Measurements from ENCODE around the gene TESK1.
"Not testable (repeated sequence)": the region's sequence is repeated elsewhere in the genome, so short reads cannot be mapped to it uniquely, and the experiment has no call there.

The TESK1 gene

DNA sequence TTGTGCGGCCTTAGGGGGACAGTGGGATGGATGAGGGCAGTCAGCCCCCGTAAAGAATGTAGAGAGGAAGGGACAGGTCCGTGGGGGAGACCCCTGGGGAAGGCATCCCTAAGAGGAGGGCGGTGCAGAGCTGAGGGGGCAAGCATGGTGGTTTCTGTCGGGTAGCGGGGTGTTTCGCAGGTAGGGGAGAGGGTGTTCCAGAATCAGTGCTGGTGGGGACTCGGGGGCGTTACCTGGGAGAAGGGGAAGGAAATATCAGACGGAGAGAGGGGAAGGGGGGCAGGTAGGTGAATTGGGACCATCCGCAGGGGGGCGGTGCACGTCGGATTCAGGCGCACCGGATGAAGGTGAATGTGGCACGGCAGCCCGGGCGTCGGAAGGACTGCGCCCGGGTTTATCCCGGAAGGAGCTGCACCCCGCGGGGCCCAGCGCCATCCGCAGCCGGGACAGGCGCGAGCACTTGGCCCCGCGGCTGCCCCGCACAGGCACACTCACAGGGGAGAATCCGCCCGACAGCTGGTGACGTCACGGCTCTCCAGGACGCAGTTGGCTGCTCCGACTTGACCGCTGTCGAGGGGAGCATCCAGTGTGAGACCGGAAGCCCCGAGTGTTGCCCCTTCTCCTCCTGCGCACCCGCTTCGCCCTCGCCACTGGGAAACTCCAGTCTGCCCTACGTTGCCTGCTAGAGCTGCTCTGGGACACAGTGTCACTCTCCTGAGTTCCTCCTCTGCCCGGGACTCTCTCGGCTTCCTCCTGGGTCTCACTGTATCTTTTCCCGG, 11.8 kb downstream of the TESK1 start:
- no peak for FAIRE-seq

DNA sequence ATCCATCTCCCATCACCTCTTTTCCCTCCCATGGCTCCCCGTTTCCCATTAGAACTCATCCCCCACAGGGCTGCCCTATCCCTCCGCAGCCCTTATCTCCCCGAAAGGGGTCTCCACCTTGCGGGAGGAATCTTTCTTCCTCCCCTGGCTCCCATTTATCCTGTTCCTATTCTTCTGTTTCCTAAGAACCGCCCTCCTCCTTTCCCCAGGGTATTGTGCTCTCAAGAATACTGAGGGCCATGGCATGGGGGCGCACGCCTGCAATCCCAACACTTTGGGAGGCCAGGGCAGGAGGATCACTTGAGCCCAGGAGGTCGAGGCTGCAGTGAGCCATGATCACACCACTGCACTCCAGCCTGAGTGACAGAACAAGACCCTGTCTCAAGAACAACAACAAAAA, 12.5 kb downstream of the TESK1 start:
- no peak for FAIRE-seq

DNA sequence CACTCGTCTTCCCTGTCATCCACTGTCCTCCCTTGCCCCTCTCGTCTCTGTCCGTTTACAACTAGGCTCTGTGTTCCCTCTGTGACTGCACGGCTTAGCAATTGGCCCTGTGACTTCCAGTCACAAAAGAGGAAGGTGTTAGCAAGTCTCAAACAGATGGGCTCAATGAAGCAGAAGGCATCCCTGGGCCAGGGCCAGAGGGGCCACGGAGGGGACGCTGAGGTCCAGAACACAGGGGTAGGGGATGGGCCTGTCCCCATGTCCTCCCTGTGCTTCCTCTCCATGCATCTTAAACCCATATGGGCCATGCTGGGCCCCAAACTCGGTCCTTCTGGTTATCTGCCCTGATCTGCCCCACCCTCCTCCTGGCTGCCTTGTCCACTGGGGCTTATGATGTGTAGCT, 13.3 kb downstream of the TESK1 start, which contains the start of gene CD72:
CD72 (minus strand) TSS at position 89 of the 403 bp plus-strand sequence. CDS start 110 bp downstream, outside the sequence.
- FAIRE-seq: no peak

GRCh38 chr9:35618854-35619799, 14.1 kb downstream of the TESK1 start:
- no peak for FAIRE-seq

DNA sequence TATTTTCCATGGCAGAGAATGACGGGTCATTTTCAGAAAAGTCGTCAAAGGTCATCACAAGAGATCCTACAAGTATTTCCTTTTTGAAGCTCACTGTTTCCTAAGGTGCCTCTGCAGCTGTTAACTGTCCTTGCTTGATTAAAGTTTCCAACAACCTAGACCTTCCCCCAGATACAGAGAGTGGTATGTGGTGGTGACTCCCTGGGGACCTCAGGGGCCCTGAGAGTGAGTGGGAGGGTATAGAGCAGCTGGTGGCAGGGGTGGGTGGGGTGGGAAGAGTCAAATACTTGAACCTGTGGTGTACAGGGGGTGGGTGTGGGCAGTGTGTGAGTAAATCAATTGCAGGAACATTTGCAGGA, 14.7 kb downstream of the TESK1 start:
- no peak for FAIRE-seq

- FAIRE-seq: no peak
Observed at GRCh38 chr9:35627575-35627974, 22.5 kb downstream of the TESK1 start.

GRCh38 chr9:35628389-35628991, 23.4 kb downstream of the TESK1 start:
- FAIRE-seq: no peak

DNA sequence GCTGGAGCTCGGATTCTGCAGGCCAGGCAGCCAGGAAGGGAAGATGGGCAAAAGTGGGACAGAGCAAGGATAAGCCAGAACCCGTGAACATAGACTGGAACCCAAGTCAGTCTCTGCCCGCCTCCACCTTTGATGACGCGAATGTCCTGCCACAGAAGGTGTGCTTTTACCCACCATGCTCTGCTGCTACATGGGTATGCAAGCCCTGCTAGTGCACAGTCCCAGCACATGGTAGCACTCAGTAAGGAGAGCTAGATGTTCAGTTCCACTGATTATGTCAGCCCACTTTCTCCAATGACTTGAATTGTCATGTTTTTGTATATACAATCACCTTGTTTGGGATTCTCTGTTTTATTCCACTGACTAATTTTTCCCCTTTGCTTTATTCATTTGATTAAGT, 24.5 kb downstream of the TESK1 start:
- FAIRE-seq: no peak

GRCh38 chr9:35635730-35636129, 30.7 kb downstream of the TESK1 start:
- no peak for FAIRE-seq

DNA sequence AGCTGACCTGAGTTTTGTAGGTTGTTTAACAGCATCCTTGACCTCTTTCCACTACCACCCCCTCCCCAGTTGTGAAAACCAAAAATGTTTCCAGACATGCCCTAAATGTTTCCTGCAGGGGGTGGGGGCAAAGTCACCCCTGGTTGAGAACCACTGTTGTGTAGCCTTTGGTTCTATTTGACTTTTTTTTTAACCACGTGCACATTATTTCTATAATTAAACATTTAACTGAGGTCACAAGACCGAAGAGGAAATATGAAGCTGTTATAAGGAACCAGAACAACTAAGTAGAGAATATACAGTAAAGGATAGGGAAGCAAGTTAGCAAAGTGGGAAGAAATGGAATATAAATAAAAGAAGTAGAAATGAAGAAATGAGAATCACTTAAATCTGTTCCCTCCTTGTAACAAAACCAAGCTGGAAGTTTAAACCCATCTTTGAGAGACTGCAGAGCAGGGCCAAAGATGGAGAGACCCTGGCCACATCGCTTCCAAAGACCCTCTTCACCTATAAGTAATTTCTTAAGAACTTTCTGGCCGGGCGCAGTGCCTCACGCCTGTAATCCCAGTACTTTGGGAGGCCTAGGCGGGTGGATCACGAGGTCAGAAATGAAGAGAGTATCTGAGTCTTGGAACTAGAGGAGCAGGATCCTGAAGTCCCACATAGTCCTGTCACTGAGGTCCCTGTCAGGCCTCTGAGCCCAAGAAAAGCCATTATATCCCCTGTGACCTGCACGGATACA, 31.2 kb downstream of the TESK1 start:
- no peak for FAIRE-seq

GRCh38 chr9:35636877-35637246, 31.8 kb downstream of the TESK1 start:
- not testable (repeated sequence) for FAIRE-seq

DNA sequence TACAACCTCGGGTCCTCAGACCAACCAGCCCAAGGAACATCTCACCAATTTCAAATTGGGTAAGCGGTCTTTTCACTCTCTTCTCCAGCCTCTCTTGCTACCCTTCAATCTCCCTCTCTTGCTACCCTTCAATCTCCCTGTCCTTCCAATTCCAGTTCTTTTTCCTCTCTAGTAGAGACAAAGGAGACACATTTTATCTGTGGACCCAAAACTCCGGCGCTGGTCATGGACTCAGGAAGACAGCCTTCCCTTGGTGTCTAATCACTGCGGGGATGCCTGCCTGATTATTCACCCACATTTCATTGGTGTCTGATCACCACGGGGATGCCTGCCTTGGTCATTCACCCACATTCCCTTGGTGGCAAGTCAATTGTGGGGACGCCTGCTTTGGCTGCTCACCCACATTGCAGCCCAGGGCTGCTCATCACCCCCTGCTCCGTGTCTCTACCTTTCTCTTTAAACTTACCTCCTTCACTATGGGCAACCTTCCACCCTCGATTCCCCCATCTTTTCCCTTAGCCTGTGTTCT, 32.4 kb downstream of the TESK1 start:
- not testable (repeated sequence) for FAIRE-seq

GRCh38 chr9:35638751-35639150, 33.7 kb downstream of the TESK1 start:
- FAIRE-seq: not testable (repeated sequence)

- FAIRE-seq: peak; percentile 26
Observed at GRCh38 chr9:35639225-35639624, 34.2 kb downstream of the TESK1 start.

DNA sequence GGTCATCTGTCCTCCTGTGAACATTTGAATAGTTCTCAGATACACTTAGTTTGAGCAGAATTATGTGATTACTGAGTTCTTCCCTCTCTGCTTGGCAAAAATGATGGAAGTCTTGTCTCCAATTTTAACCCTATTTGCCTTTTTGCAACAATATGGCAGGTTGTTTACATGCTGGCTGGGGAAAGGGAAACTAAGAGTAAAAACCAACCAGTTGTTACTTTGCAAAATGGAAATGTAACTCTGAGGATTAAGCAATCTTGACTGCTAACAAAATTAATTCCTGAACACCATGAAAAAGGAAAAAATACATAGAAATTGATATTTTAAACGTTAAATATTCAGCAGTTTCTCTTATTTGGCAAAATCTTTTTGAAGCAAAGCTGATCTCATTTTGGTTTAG, 34.6 kb downstream of the TESK1 start:
- FAIRE-seq: no peak

GRCh38 chr9:35640431-35640830, 35.4 kb downstream of the TESK1 start:
- not testable (repeated sequence) for FAIRE-seq

DNA sequence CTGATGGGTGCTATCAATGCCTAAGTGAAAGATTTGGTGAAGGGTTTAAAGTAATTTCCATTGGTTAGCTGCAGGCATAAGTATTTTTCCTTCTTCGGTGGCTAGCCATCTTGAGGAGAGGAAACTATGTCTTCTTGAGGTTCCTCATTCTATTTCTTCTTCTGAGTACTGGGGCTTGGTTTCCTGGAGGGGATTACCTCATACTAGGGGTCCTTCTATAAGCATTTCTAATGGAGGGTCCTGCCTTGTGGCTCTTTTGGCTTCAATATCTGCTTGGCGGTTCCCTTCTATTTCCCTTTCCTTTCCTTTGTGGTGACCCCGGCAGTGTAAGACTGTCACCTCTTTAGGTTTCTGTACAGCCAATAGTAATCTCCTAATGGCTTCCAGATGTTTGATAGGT, 36.4 kb downstream of the TESK1 start:
- not testable (repeated sequence) for FAIRE-seq

GRCh38 chr9:35643046-35643445, 38.0 kb downstream of the TESK1 start:
- no peak for FAIRE-seq

DNA sequence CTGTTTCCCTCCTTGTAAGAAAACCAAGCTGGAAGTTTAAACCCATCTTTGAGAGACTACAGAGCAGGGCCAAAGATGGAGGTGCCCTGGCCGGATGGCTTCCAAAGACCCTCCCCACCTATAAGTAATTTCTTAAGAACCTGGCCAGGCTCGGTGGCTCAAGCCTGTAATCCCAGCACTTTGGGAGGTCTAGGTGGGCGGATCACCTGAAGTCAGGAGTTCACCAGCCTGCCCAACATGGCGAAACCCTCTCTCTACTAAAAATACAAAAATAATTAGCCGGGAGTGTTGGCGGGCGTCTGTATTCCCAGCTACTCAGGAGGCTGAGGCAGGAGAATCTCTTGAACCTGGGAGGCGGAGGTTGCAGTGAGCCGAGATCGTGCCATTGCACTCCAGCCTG, 40.7 kb downstream of the TESK1 start:
- not testable (repeated sequence) for FAIRE-seq

DNA sequence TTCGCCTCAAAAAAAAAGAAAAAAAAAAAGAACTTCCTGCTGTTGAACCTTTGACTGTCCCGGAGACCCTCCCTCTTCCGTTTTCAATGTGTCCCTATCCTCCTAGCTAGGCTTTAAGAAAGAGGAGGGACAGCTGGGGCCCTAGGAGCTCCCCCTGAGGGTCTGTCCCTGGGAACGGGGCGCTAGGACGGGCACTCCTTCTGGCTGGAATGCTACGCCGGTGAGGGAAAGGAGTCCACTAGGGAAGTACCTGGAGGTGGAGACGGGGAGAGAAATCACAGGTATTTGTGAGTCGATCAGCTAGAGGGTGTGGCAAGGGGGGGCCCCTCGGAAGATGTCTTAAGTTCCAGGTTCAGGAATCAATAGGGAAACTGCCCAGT, 41.1 kb downstream of the TESK1 start:
- FAIRE-seq: no peak

- FAIRE-seq: no peak
Observed at GRCh38 chr9:35646533-35647265, 41.6 kb downstream of the TESK1 start.
